Left ventricle myocardium superior (tissue), 1 donor: ENCODE data around the gene NPW. TPM values are rescaled to one million over a fixed set of nuclear protein-coding genes. Genes with fewer than 3 reads are reported as not detected.

Source experiments
- ATAC-seq: fragments of 200-7000 bp; cut with Tn5 transposase; one replicate; pipeline ENCODE4 v1.9.1; 2020; ENCODE audit warnings: mild to moderate bottlenecking, moderate library complexity
- DNase-seq: peaks from one replicate; pipeline ENCODE4 v3.0.0-alpha.2; 2020
- intact Hi-C: fragments of 100-400 bp; cut with micrococcal nuclease; formaldehyde crosslinking; loops from one replicate; pipeline ENCODE4 v1.11.0; 2022
- total RNA-seq: library from RNA; stranded (reverse); fragmentation: NEBNext Ultra II Directional; extraction: Animal tissue kit (Norgen Biotek cat#: 25700); gene quantifications from one replicate; pipeline ENCODE4 v1.2.1, GENCODE V29; 2021
- donor health status: DM: no; HTN: yes; CAD: no; lungs with severe emphysema.

The NPW gene
- total RNA-seq, 1 donor from 2014 or later, result not detected

- ATAC-seq (no peak), DNase-seq (no peak)
- intact Hi-C loops, result no loop called here
Measured at GRCh38 chr16:2061526-2061925, 41.9 kb downstream of the NPW start.

DNA sequence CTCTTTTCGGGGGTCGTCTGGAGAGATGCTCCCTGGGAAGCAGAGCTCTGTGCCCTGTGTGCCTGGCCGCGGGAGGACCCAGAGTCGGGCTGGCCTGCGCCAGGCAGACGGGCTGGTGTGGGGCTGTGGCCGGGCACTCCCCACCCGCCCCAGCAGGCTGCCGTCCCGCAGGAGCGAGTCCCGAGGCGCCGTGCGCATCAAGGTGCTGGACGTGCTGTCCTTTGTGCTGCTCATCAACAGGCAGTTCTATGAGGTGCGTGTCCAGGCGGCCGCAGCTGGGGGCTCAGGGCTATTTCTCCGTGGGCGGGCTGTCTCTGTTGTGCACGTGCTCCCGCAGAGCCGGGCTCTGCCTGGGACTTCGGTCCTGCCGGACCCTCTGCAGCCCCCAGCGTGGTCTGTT, 43.2 kb downstream of the NPW start:
- DNase-seq, result no peak
- intact Hi-C loops, result no loop called here
- no peak for ATAC-seq

DNA sequence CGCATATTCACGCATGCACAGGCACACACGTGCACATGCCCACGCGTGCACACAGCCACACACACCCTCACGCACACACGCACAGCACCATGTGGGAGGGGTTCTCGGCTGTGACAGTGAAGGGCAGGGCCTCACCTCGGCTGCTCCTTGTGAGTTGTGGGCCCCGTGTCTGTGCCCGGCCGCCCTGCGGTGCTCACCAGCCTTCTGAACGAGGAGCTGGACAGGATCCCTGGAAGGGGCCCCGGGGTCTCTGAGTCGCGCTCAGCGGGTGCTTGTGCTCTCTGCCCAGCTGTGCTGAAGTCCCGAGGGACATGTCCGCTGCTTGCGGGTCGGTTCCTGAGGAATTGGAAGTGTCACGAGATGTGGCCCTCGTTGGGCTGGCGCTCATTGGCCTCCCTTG, 44.3 kb downstream of the NPW start:
- no peak for DNase-seq
- no peak for ATAC-seq
- intact Hi-C loops, result no loop called here

DNA sequence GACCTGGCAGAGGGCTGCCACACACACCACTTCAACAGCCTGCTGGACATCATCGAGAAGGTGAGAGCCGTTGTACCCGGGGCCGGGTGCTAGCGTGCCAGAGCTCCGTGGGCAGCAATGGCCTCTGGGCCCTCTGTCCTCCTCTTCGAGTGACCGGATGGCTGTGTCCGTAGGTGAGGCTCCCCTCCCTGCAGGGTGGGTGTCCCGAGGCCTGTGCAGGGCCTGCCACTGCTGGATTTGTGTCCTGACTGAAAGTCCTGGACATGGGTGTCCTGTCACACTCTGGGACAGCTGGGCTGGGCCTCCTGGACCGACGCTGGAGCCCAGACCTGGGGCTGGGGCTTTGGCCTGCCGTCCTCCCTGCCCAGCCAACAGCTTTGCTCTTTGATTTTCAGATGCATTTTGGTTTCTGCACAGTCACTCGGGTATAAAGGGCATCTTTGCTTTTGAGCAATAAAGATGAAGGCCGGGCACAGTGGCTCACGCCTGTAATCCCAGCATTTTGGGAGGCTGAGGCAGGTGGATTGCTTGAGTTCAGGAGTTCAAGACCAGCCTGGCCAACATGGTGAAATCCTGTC, 44.9 kb downstream of the NPW start:
- ATAC-seq (no peak), DNase-seq (no peak)
- intact Hi-C loops, result no loop called here

DNA sequence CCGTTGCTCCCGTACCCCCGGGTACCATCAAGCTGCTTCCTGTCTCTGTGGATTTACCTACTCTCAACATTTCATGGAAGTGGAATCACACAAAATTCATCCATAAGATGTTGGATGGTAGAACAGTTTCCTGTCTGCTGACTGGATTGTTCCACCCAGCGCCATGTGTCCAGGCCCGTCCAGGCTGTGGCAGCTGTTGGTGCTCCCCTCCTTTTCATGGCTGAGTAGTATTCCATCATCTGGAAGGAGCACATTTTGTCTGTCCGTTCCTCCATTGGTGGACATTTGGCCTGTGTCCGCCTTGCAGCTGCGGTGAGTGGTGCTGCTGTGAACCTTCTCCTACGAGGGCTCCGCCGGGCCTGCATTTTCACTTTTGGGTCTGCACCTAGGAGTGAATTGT, 46.6 kb downstream of the NPW start:
- DNase-seq (no peak), ATAC-seq (no peak)
- intact Hi-C loops, result no loop called here

Other genes starting within 250 kb of the NPW start
- 38.3 TPM for gene NME3, start 248.2 kb upstream of the NPW start, total RNA-seq
- gene EME2, start 247.0 kb upstream of the NPW start, total RNA-seq, result 8.1 TPM
- 85.9 TPM for gene MRPS34, start 246.7 kb upstream of the NPW start, total RNA-seq
- 40.8 TPM for gene SPSB3, start 237.2 kb upstream of the NPW start, total RNA-seq
- 36.6 TPM for gene NUBP2, start 236.8 kb upstream of the NPW start, total RNA-seq
- not detected for gene IGFALS, start 226.1 kb upstream of the NPW start, total RNA-seq
- 182 TPM for gene HAGH, start 193.0 kb upstream of the NPW start, total RNA-seq
- gene FAHD1, start 192.6 kb upstream of the NPW start, total RNA-seq, result 30.0 TPM
- gene MEIOB, start 147.6 kb upstream of the NPW start, total RNA-seq, result not detected
- gene HS3ST6, start 101.4 kb upstream of the NPW start, total RNA-seq, result not detected
- 25.9 TPM for gene MSRB1, start 76.6 kb upstream of the NPW start, total RNA-seq
- 315 TPM for gene RPL3L, start 65.1 kb upstream of the NPW start, total RNA-seq
- gene NDUFB10, start 60.2 kb upstream of the NPW start, total RNA-seq, result 769 TPM
- 788 TPM for gene RPS2, start 55.0 kb upstream of the NPW start, total RNA-seq
- not detected for gene RNF151, start 52.9 kb upstream of the NPW start, total RNA-seq
- gene TBL3, start 47.7 kb upstream of the NPW start, total RNA-seq, result 24.4 TPM
- not detected for gene NOXO1, start 38.3 kb upstream of the NPW start, total RNA-seq
- 32.2 TPM for gene GFER, start 35.6 kb upstream of the NPW start, total RNA-seq
- 1.0 TPM for gene SYNGR3, start 29.8 kb upstream of the NPW start, total RNA-seq
- 16.0 TPM for gene ZNF598, start 10.0 kb upstream of the NPW start, total RNA-seq
- gene NHERF2, start 7.1 kb downstream of the NPW start, total RNA-seq, result 235 TPM
- 22.7 TPM for gene NTHL1, start 28.0 kb downstream of the NPW start, total RNA-seq
- 83.0 TPM for gene TSC2, start 28.2 kb downstream of the NPW start, total RNA-seq
- gene PKD1, start 116.1 kb downstream of the NPW start, total RNA-seq, result 92.9 TPM
- gene RAB26, start 128.8 kb downstream of the NPW start, total RNA-seq, result 1.7 TPM
- gene TRAF7, start 136.0 kb downstream of the NPW start, total RNA-seq, result 21.4 TPM
- 9.2 TPM for gene CASKIN1, start 176.8 kb downstream of the NPW start, total RNA-seq
- gene MLST8, start 185.7 kb downstream of the NPW start, total RNA-seq, result 29.9 TPM
- gene BRICD5, start 191.1 kb downstream of the NPW start, total RNA-seq, result 10.0 TPM
- gene PGP, start 195.1 kb downstream of the NPW start, total RNA-seq, result 42.4 TPM
- 14.2 TPM for gene E4F1, start 203.8 kb downstream of the NPW start, total RNA-seq
- gene DNASE1L2, start 216.7 kb downstream of the NPW start, total RNA-seq, result 0.47 TPM
- 225 TPM for gene ECI1, start 231.8 kb downstream of the NPW start, total RNA-seq
- gene RNPS1, start 248.3 kb downstream of the NPW start, total RNA-seq, result 113 TPM